HCT116 (cell line): ENCODE data around the gene NELL1. TPM values are rescaled to one million over a fixed set of nuclear protein-coding genes. Genes with fewer than 3 reads are reported as not detected.

ENCODE experiments used
- ATAC-seq: fragments of 200-7000 bp; cut with Tn5 transposase; 2 replicates; pipeline ENCODE4 v1.9.1; 2020; ENCODE audit warnings: mild to moderate bottlenecking, moderate library complexity
- BruUV-seq: library from RNA; stranded (reverse); fragments of 400-500 nt; replicated peaks from 2 replicates; lab custom pipeline; 2021; lab: Mats Ljungman, UMichigan
- CTCF ChIA-PET: fragments of 300-600 bp; sonication (Branson Sonifier 250); formaldehyde crosslinking; loops from one replicate; lab custom pipeline; 2021; ENCODE audit warnings: antibody characterized with exemption; lab: Charles Lee
- POLR2A ChIA-PET: fragments of 300-600, 350-600 bp; sonication (Branson Sonifier 250); formaldehyde crosslinking; loops from one replicate; lab custom pipeline; 2021; ENCODE audit warnings: antibody characterized with exemption; lab: Charles Lee
- RAD21 ChIA-PET, 2 experiments: fragments of 300-600 bp; sonication (Branson Sonifier 250); formaldehyde crosslinking; loops; one replicate each; lab custom pipeline; 2023; ENCODE audit warnings: low total read pairs in 2 of 2; ENCODE audit not compliant: uncharacterized antibody in 2 of 2, unreplicated experiment in 2 of 2, low non-redundant PET in 1 of 2; lab: Charles Lee
- DNase-seq: peaks from one replicate; pipeline ENCODE4 v3.0.0-alpha.2; 2010; ENCODE audit warnings: low read depth, low spot score
- H2AFZ ChIP-seq: fragments of 200-600 bp; shearing (Covaris generic), sonication (generic); 2 replicates; pipeline ENCODE4 v1.6.1; 2017; ENCODE audit warnings: low read depth, mixed run types, mixed read lengths, antibody characterized with exemption, low read length; ENCODE audit not compliant: poor library complexity, severe bottlenecking
- H3K27ac ChIP-seq: 2 replicates; pipeline ENCODE4 v1.5.1; 2012; ENCODE audit warnings: low read depth, low read length
- H3K27me3 ChIP-seq: fragments of 200-600 bp; sonication (generic); 2 replicates; pipeline ENCODE4 v1.6.1; 2016; ENCODE audit warnings: mixed run types, low read length, mixed read lengths; ENCODE audit not compliant: insufficient read depth
- H3K36me3 ChIP-seq, 2 experiments: fragments of 200-500 bp in 1 of 2; fragments of 200-600 bp in 1 of 2; sonication (Bioruptor generic) in 1 of 2; sonication (generic) in 1 of 2; 2 replicates each; pipeline versions ENCODE4 v1.5.1 to v1.6.1; 2014 to 2016; ENCODE audit warnings: low read length in 2 of 2, inconsistent platforms in 1 of 2, mixed read lengths in 1 of 2, mixed run types in 1 of 2; ENCODE audit not compliant: insufficient read depth in 2 of 2, control insufficient read depth in 1 of 2
- H3K4me1 ChIP-seq, 2 experiments: fragments of 200-600 bp in 1 of 2; sonication (generic) in 1 of 2; 2 replicates each; pipeline versions ENCODE4 v1.5.1 to v1.6.1; 2012 to 2017; ENCODE audit warnings: low read length in 2 of 2, inconsistent platforms in 1 of 2, mild to moderate bottlenecking in 1 of 2, mixed read lengths in 1 of 2, mixed run types in 1 of 2, moderate library complexity in 1 of 2; ENCODE audit not compliant: insufficient read depth in 2 of 2, control insufficient read depth in 1 of 2
- H3K4me2 ChIP-seq: fragments of 200-600 bp; sonication (generic); 2 replicates; pipeline ENCODE4 v1.6.1; 2017; ENCODE audit warnings: mixed run types, low read length, mixed read lengths
- H3K4me3 ChIP-seq, 2 experiments: fragments of 200-600 bp in 1 of 2; sonication (generic) in 1 of 2; replicated peaks in 1 of 2; 2 replicates each; pipeline ENCODE4 v1.5.1; 2011 to 2016; ENCODE audit warnings: low read length in 2 of 2, control low read depth in 1 of 2, low read depth in 1 of 2, mild to moderate bottlenecking in 1 of 2, mixed read lengths in 1 of 2, mixed run types in 1 of 2
- H3K79me2 ChIP-seq: fragments of 200-600 bp; sonication (generic); 2 replicates; pipeline ENCODE4 v1.6.1; 2017; ENCODE audit warnings: mild to moderate bottlenecking, mixed run types, low read length, moderate library complexity, mixed read lengths; ENCODE audit not compliant: insufficient read depth
- H3K9ac ChIP-seq: fragments of 200-600 bp; sonication (generic); 2 replicates; pipeline ENCODE4 v1.6.1; 2016; ENCODE audit warnings: low read length, mixed read lengths
- H3K9me2 ChIP-seq: fragments of 200-600 bp; sonication (generic), shearing (Covaris generic); 2 replicates; pipeline ENCODE4 v1.6.1; 2017; ENCODE audit warnings: mixed run types, mild to moderate bottlenecking, moderate library complexity; ENCODE audit not compliant: insufficient read depth
- H3K9me3 ChIP-seq, 2 experiments: fragments of 200-500 bp in 1 of 2; fragments of 200-600 bp in 1 of 2; sonication (Bioruptor generic) in 1 of 2; sonication (generic) in 1 of 2; 2 replicates each; pipeline ENCODE4 v1.6.1; 2014 to 2017; ENCODE audit warnings: low read length in 2 of 2, mixed read lengths in 2 of 2, inconsistent platforms in 1 of 2, low read depth in 1 of 2, mild to moderate bottlenecking in 1 of 2, mixed run types in 1 of 2, moderate library complexity in 1 of 2; ENCODE audit not compliant: control insufficient read depth in 1 of 2, insufficient read depth in 1 of 2
- H4K20me1 ChIP-seq: fragments of 200-600 bp; sonication (generic), shearing (Covaris generic); 2 replicates; pipeline ENCODE4 v1.6.1; 2017; ENCODE audit warnings: mixed run types, mild to moderate bottlenecking, moderate library complexity; ENCODE audit not compliant: insufficient read depth
- ATF3 ChIP-seq: IDR thresholded peaks from 2 replicates; pipeline ENCODE4 v1.6.1; 2012
- CTCF ChIP-seq, 3 experiments: fragments of 200-600 bp in 1 of 3; sonication (generic) in 1 of 3; IDR thresholded peaks in 2 of 3; conservative IDR thresholded peaks in 1 of 3; 2 replicates each; pipeline ENCODE4 v1.5.1; 2012 to 2017; ENCODE audit warnings: low read depth in 2 of 3, low read length in 2 of 3, antibody characterized with exemption in 1 of 3, borderline replicate concordance in 1 of 3, control low read depth in 1 of 3, mild to moderate bottlenecking in 1 of 3, mixed read lengths in 1 of 3, mixed run types in 1 of 3, moderate library complexity in 1 of 3; ENCODE audit not compliant: insufficient read depth in 1 of 3
- EGR1 ChIP-seq: IDR thresholded peaks from 2 replicates; pipeline ENCODE4 v1.6.1; 2012; ENCODE audit warnings: low read depth
- JUND ChIP-seq: IDR thresholded peaks from 2 replicates; pipeline ENCODE4 v1.6.1; 2012
- MAX ChIP-seq: IDR thresholded peaks from 2 replicates; pipeline ENCODE4 v1.6.1; 2012
- POLR2A ChIP-seq: IDR thresholded peaks from 2 replicates; pipeline ENCODE4 v1.7.0; 2011; ENCODE audit warnings: borderline replicate concordance; ENCODE audit not compliant: insufficient read depth, insufficient read length; ENCODE audit errors: extremely low read depth
- REST ChIP-seq: IDR thresholded peaks from 2 replicates; pipeline ENCODE4 v1.6.1; 2012; ENCODE audit warnings: low read depth
- SIN3A ChIP-seq: IDR thresholded peaks from 2 replicates; pipeline ENCODE4 v1.6.1; 2012; ENCODE audit warnings: low read depth
- SRF ChIP-seq: IDR thresholded peaks from 2 replicates; pipeline ENCODE4 v1.6.1; 2012; ENCODE audit warnings: low read depth
- TCF7L2 ChIP-seq: IDR thresholded peaks from 2 replicates; pipeline ENCODE4 v1.7.0; 2011; ENCODE audit warnings: borderline replicate concordance, inconsistent platforms; ENCODE audit not compliant: insufficient read depth, insufficient read length; ENCODE audit errors: extremely low read depth
- YY1 ChIP-seq: IDR thresholded peaks from 2 replicates; pipeline ENCODE4 v1.6.1; 2011; ENCODE audit warnings: low read length, low read depth, moderate library complexity, mild to moderate bottlenecking; ENCODE audit not compliant: insufficient replicate concordance; ENCODE audit errors: extremely low read depth
- ZFX ChIP-seq: fragments of 450-650 bp; IDR thresholded peaks from 2 replicates; pipeline ENCODE4 v1.6.1; 2017
- intact Hi-C: fragments of 100-400 bp; cut with micrococcal nuclease; formaldehyde crosslinking; loops from 2 replicates; pipeline ENCODE4 v1.10.0; 2022
- total RNA-seq: library from RNA; stranded (reverse); gene quantifications from one replicate; pipeline ENCODE4 v1.2.1, GENCODE V29; 2021; ENCODE audit not compliant: unreplicated experiment

Gene NELL1
- total RNA-seq, 1 experiment from 2014 or later: not detected

- H4K20me1 ChIP-seq: no peaks in the 10 kb centered on the region
- RAD21 ChIA-PET: no interaction called here
- no peak overlapping the region for H3K27ac ChIP-seq
- H3K4me2 ChIP-seq: no peak overlapping the region
- H3K4me3 ChIP-seq: no peak overlapping the region
- H3K4me1 ChIP-seq: no peaks in the 10 kb centered on the region
- no peaks in the 10 kb centered on the region for H3K36me3 ChIP-seq
- H3K27me3 ChIP-seq: no peaks in the 10 kb centered on the region
- no peak overlapping the region for H3K9ac ChIP-seq
- no peaks in the 10 kb centered on the region for H3K79me2 ChIP-seq
- no peak for ATAC-seq
- no peaks in the 10 kb centered on the region for H3K9me2 ChIP-seq
- H2AFZ ChIP-seq: no peak overlapping the region
- POLR2A ChIA-PET: no interaction called here
- peaks cover 11 to 18% of the 10 kb centered on the region in 2 experiments; a peak in 2 of 4 replicates for H3K9me3 ChIP-seq
- CTCF ChIA-PET: no interaction called here
- TF ChIP-seq MAX: no peak
- no peak for TF ChIP-seq POLR2A
- TF ChIP-seq SRF: no peak
- no peak for TF ChIP-seq CTCF (IDR thresholded peaks at IDR 0.05 in 2 of 3, conservative IDR thresholded peaks at IDR 0.05 in 1 of 3; ENCODE audit: borderline replicate concordance in 1 of 3, insufficient read depth in 1 of 3, low read depth in 2 of 3, low read length in 2 of 3)
- TF ChIP-seq ZFX: no peak
- no peak for TF ChIP-seq YY1
- no peak for TF ChIP-seq REST
- no peak for TF ChIP-seq EGR1
- no peak for TF ChIP-seq SIN3A
- no peak for TF ChIP-seq ATF3
- no peak for TF ChIP-seq JUND
- no peak for TF ChIP-seq TCF7L2
- no peak for DNase-seq
- no TSS peak for BruUV-seq
- intact Hi-C loops: no loop called here
These were observed 589.0 kb downstream of the NELL1 start for GRCh38 chr11:21258414-21258813.
